H1 (cell line): ENCODE measurements around the gene CFAP61. TPM values are rescaled to one million over a fixed set of nuclear protein-coding genes. Genes with fewer than 3 reads are reported as not detected.
A peak's percentile ranks its signal among the peaks of the same experiment; 100 is the strongest.

Experiments used
- CTCF ChIA-PET: fragments of 300-600 bp; sonication (Branson Sonifier 250); formaldehyde crosslinking; loops from one replicate; lab custom pipeline; 2021; ENCODE audit not compliant: partially characterized antibody; lab: Charles Lee
- POLR2A ChIA-PET: fragments of 300-600 bp; sonication (Branson Sonifier 250); formaldehyde crosslinking; loops from one replicate; lab custom pipeline; 2021; ENCODE audit warnings: inconsistent platforms; ENCODE audit not compliant: partially characterized antibody; lab: Charles Lee
- DNase-seq, 2 experiments: peaks; one replicate each; pipeline versions ENCODE4 v3.0.0 to v3.0.0-alpha.2; 2010 to 2022; ENCODE audit warnings: low spot score in 2 of 2, low read depth in 1 of 2, mixed read lengths in 1 of 2
- FAIRE-seq: peaks from 2 replicates; lab custom pipeline; 2011; peaks lifted over from hg19 to GRCh38; lab: Jason Lieb, UNC
- H2AFZ ChIP-seq: 2 replicates; pipeline ENCODE4 v1.8.1; 2012; ENCODE audit warnings: low read length, inconsistent platforms
- H2AK5ac ChIP-seq: 2 replicates; pipeline ENCODE4 v1.6.1; 2013; ENCODE audit warnings: low read depth, low read length
- H2BK120ac ChIP-seq: replicated peaks from 2 replicates; pipeline ENCODE3; 2013; ENCODE audit warnings: low read depth, low read length, inconsistent platforms
- H2BK12ac ChIP-seq: 2 replicates; pipeline ENCODE4 v1.6.1; 2013; ENCODE audit warnings: low read depth, low read length
- H2BK15ac ChIP-seq: 2 replicates; pipeline ENCODE4 v1.6.1; 2013; ENCODE audit warnings: low read length
- H2BK20ac ChIP-seq: 2 replicates; pipeline ENCODE4 v1.6.1; 2013; ENCODE audit warnings: low read length
- H2BK5ac ChIP-seq: 2 replicates; pipeline ENCODE4 v1.6.1; 2013; ENCODE audit warnings: low read depth, low read length
- H3K14ac ChIP-seq: 2 replicates; pipeline ENCODE4 v1.6.1; 2013; ENCODE audit warnings: inconsistent platforms; ENCODE audit not compliant: insufficient read length
- H3K18ac ChIP-seq: 2 replicates; pipeline ENCODE4 v1.6.1; 2013; ENCODE audit warnings: low read length; ENCODE audit errors: extremely low read depth
- H3K23ac ChIP-seq: 2 replicates; pipeline ENCODE4 v1.6.1; 2013; ENCODE audit warnings: inconsistent platforms; ENCODE audit not compliant: insufficient read length
- H3K23me2 ChIP-seq: 2 replicates; pipeline ENCODE4 v1.6.1; 2013; ENCODE audit warnings: low read depth, low read length
- H3K27ac ChIP-seq: 2 replicates; pipeline ENCODE4 v1.6.1; 2011; ENCODE audit warnings: low read depth, low read length, inconsistent platforms
- H3K27me3 ChIP-seq, 4 experiments: replicated peaks in 1 of 4; 1 replicate in 1 of 4; 2 replicates in 3 of 4; pipeline versions ENCODE4 v1.6.1 to v1.8.1; 2011 to 2013; ENCODE audit warnings: low read length in 3 of 4, mild to moderate bottlenecking in 3 of 4, inconsistent platforms in 2 of 4, mixed read lengths in 2 of 4, moderate library complexity in 1 of 4; ENCODE audit not compliant: control insufficient read depth in 3 of 4, insufficient read depth in 3 of 4; ENCODE audit errors: extremely low read depth in 1 of 4
- H3K36me3 ChIP-seq, 4 experiments: 2 replicates each; pipeline versions ENCODE4 v1.6.1 to v1.8.1; 2011 to 2013; ENCODE audit warnings: mild to moderate bottlenecking in 4 of 4, low read length in 3 of 4, moderate library complexity in 2 of 4, control low read depth in 1 of 4, inconsistent platforms in 1 of 4; ENCODE audit not compliant: insufficient read depth in 4 of 4, control insufficient read depth in 2 of 4
- H3K4ac ChIP-seq: replicated peaks from 2 replicates; pipeline ENCODE3; 2013; ENCODE audit warnings: low read length, low read depth, mixed read lengths, inconsistent platforms; ENCODE audit not compliant: insufficient read length
- H3K4me1 ChIP-seq, 4 experiments: replicated peaks in 1 of 4; 1 replicate in 1 of 4; 2 replicates in 3 of 4; pipeline versions ENCODE4 v1.6.1 to v1.8.1; 2011 to 2013; ENCODE audit warnings: low read length in 3 of 4, inconsistent platforms in 2 of 4, mixed read lengths in 1 of 4; ENCODE audit not compliant: insufficient read depth in 4 of 4, control insufficient read depth in 3 of 4
- H3K4me2 ChIP-seq, 2 experiments: 2 replicates each; pipeline versions ENCODE4 v1.6.1 to v1.8.1; 2011 to 2013; ENCODE audit warnings: low read depth in 2 of 2, low read length in 2 of 2, control low read depth in 1 of 2, inconsistent platforms in 1 of 2, mild to moderate bottlenecking in 1 of 2; ENCODE audit not compliant: insufficient read depth in 1 of 2
- H3K4me3 ChIP-seq, 4 experiments: fragments of 200-600, 300-600 bp in 1 of 4; sonication (generic), shearing (Covaris generic), sonication (Bioruptor Twin) in 1 of 4; 2 replicates each; pipeline versions ENCODE4 v1.5.1 to v1.8.1; 2011 to 2016; ENCODE audit warnings: low read length in 4 of 4, low read depth in 3 of 4, control low read depth in 2 of 4, inconsistent platforms in 2 of 4, mild to moderate bottlenecking in 2 of 4, mixed read lengths in 1 of 4, moderate library complexity in 1 of 4; ENCODE audit not compliant: insufficient read depth in 2 of 4; ENCODE audit errors: extremely low read depth in 1 of 4
- H3K56ac ChIP-seq: replicated peaks from 2 replicates; pipeline ENCODE3; 2013; ENCODE audit warnings: low read depth, mild to moderate bottlenecking, mixed read lengths, low read length, inconsistent platforms; ENCODE audit not compliant: insufficient read length
- H3K79me1 ChIP-seq: 2 replicates; pipeline ENCODE4 v1.6.1; 2013; ENCODE audit warnings: low read depth, low read length, control low read depth
- H3K79me2 ChIP-seq, 2 experiments: 2 replicates each; pipeline versions ENCODE4 v1.6.1 to v1.8.1; 2012 to 2013; ENCODE audit warnings: low read length in 2 of 2, mild to moderate bottlenecking in 2 of 2, inconsistent platforms in 1 of 2; ENCODE audit not compliant: insufficient read depth in 2 of 2, control insufficient read depth in 1 of 2
- H3K9ac ChIP-seq, 4 experiments: replicated peaks in 1 of 4; 1 replicate in 1 of 4; 2 replicates in 3 of 4; pipeline versions ENCODE4 v1.6.1 to v1.8.1; 2011 to 2013; ENCODE audit warnings: low read depth in 3 of 4, low read length in 3 of 4, control low read depth in 2 of 4, mild to moderate bottlenecking in 2 of 4, moderate library complexity in 2 of 4, inconsistent platforms in 1 of 4; ENCODE audit errors: extremely low read depth in 1 of 4
- H3K9me3 ChIP-seq, 2 experiments: 2 replicates each; pipeline versions ENCODE4 v1.6.1 to v1.8.1; 2012 to 2013; ENCODE audit warnings: mild to moderate bottlenecking in 2 of 2, moderate library complexity in 2 of 2, control low read depth in 1 of 2, inconsistent platforms in 1 of 2, low read depth in 1 of 2, low read length in 1 of 2, mixed read lengths in 1 of 2; ENCODE audit not compliant: insufficient read depth in 2 of 2
- H4K20me1 ChIP-seq, 2 experiments: replicated peaks in 1 of 2; 2 replicates each; pipeline versions ENCODE3 to v1.8.1; 2011 to 2013; ENCODE audit warnings: inconsistent platforms in 2 of 2, low read length in 2 of 2, mild to moderate bottlenecking in 1 of 2; ENCODE audit not compliant: insufficient read depth in 2 of 2, control insufficient read depth in 1 of 2
- H4K5ac ChIP-seq: 2 replicates; pipeline ENCODE4 v1.6.1; 2013; ENCODE audit warnings: low read length, low read depth, mixed read lengths, inconsistent platforms; ENCODE audit not compliant: insufficient read length
- H4K8ac ChIP-seq: 2 replicates; pipeline ENCODE4 v1.8.0; 2013; ENCODE audit warnings: mild to moderate bottlenecking, moderate library complexity, low read length, inconsistent platforms; ENCODE audit not compliant: insufficient read depth; ENCODE audit errors: extremely low read depth
- H4K91ac ChIP-seq: replicated peaks from 2 replicates; pipeline ENCODE3; 2013; ENCODE audit warnings: low read length, mixed read lengths, inconsistent platforms; ENCODE audit not compliant: insufficient read length
- EZH2 ChIP-seq: fragments of 200-600 bp; sonication (generic); IDR thresholded peaks from 2 replicates; pipeline ENCODE4 v1.7.1; 2012; ENCODE audit warnings: low read depth, mild to moderate bottlenecking, moderate library complexity, low read length, inconsistent platforms; ENCODE audit not compliant: severe bottlenecking
- GTF2F1 ChIP-seq: IDR thresholded peaks from 2 replicates; pipeline ENCODE4 v1.6.1; 2012; ENCODE audit warnings: low read depth, low read length, improper control_type of control experiment, borderline replicate concordance
- ZNF274 ChIP-seq: IDR thresholded peaks from 2 replicates; pipeline ENCODE4 v1.7.0; 2012; ENCODE audit warnings: low read length, borderline replicate concordance; ENCODE audit errors: extremely low read depth
- WGBS, 2 experiments: shearing (Covaris generic) in 1 of 2; methylation state at CpG; one replicate each; pipeline versions ENCODE4 v1.1.6 to v1.1.7; 2013 to 2015; ENCODE audit warnings: low lambda C conversion rate in 2 of 2, mixed read lengths in 2 of 2, inconsistent platforms in 1 of 2, low coverage in 1 of 2, missing lambda C conversion rate in 1 of 2; ENCODE audit not compliant: insufficient replicate concordance in 2 of 2, insufficient coverage in 1 of 2, insufficient read length in 1 of 2; ENCODE audit errors: extremely low coverage in 1 of 2, missing lambda C conversion rate in 1 of 2; 5-methylcytosine and 5-hydroxymethylcytosine counted together
- polyA plus RNA-seq, 7 experiments: library from polyadenylated mRNA; depleted of rRNA in 3 of 7; stranded (reverse) in 5 of 7; unstranded in 2 of 7; fragments of >200 nt in 5 of 7; fragments of 200-250 nt in 2 of 7; gene quantifications; 1 replicate in 5 of 7; 2 replicates in 1 of 7; 4 replicates in 1 of 7; pipeline versions ENCODE4 v1.2.1 to v1.2.3, GENCODE V29; 2011 to 2013; ENCODE audit warnings: missing spikeins in 2 of 7, mixed read lengths in 2 of 7
- total RNA-seq: library from RNA; stranded (reverse); fragmentation: NEBNext Ultra II Directional; extraction: Animal tissue kit (Norgen Biotek cat#: 25700); gene quantifications from 2 replicates; pipeline ENCODE4 v1.2.1, GENCODE V29; 2021
- TF ChIP-seq, protein P1 (sequence below): IDR thresholded peaks from 2 replicates; pipeline ENCODE4 v1.6.1; 2011; ENCODE audit warnings: low read depth, mild to moderate bottlenecking, low read length; ENCODE audit not compliant: insufficient read depth

The CFAP61 gene
- total and polyA plus RNA-seq, 2 of the 8 experiments (the other 6 are each of a cell fraction or from before 2014, with no cell fraction given): 0.29 to 0.61 TPM

DNA sequence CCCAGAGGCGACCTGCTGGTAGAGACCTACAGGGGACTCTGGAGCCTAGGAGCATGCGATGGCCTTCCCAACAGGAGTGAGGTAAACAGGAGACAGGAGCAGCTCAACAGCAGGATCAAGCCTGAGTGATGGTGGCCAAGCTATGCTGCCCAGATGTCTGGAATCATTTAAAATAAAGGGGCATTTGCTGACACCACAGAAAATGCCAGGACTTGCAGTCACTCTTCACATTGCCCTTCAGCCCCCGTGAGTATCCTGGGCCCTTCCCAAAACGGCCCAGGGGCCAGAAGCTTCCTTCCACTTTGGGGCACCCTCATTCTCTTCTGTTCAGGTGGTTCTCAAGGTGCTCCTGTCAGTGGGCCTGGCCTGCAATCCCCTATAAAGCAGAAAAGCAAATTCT, 338.8 kb downstream of the CFAP61 start:
- peak overlapping the region; percentile 81; the same call in 1 of the 2 replicates for H2BK15ac ChIP-seq
- H4K8ac ChIP-seq: no peak overlapping the region
- H3K4me3 ChIP-seq: no peak overlapping the region
- no peaks in the 10 kb centered on the region for H3K23me2 ChIP-seq
- no peak overlapping the region for H3K56ac ChIP-seq
- POLR2A ChIA-PET: interaction anchor here (1.0 kb wide), 1 partner anchor 11 kb away, joined by 3 read pairs; no protein-coding TSS in a partner anchor
- no peak overlapping the region for H2BK20ac ChIP-seq
- no peaks in the 10 kb centered on the region for H3K9me3 ChIP-seq
- H3K23ac ChIP-seq: no peak overlapping the region
- peaks cover 0 to 2% of the 10 kb centered on the region in 2 experiments for H4K20me1 ChIP-seq
- H3K4ac ChIP-seq: no peak overlapping the region
- DNase-seq (no peak), FAIRE-seq (no peak)
- CTCF ChIA-PET: interaction anchor here (0.6 to 2.7 kb wide), 5 partner anchors 9 to 578 kb away, joined by 3 to 17 read pairs (median 3); no protein-coding TSS in a partner anchor
- no peaks in the 10 kb centered on the region for H3K27me3 ChIP-seq
- H3K79me1 ChIP-seq: no peaks in the 10 kb centered on the region
- H2BK12ac ChIP-seq: no peak overlapping the region
- H3K18ac ChIP-seq: no peak overlapping the region
- no peak overlapping the region for H2BK5ac ChIP-seq
- H3K27ac ChIP-seq: no peak overlapping the region
- no peak overlapping the region for H2AK5ac ChIP-seq
- peaks cover 0 to 11% (median 8%) of the 10 kb centered on the region in 4 experiments; a peak in 6 of 7 replicates for H3K4me1 ChIP-seq
- H3K4me2 ChIP-seq: no peak overlapping the region
- no peak overlapping the region for H3K14ac ChIP-seq
- TF ChIP-seq, protein P1, sequence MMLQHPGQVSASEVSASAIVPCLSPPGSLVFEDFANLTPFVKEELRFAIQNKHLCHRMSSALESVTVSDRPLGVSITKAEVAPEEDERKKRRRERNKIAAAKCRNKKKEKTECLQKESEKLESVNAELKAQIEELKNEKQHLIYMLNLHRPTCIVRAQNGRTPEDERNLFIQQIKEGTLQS: no peak
- TF ChIP-seq ZNF274 (no peak), EZH2 (no peak), GTF2F1 (no peak)
- H4K91ac ChIP-seq: no peak overlapping the region
- H4K5ac ChIP-seq: no peak overlapping the region
- H3K79me2 ChIP-seq: no peaks in the 10 kb centered on the region
- H2BK120ac ChIP-seq: no peak overlapping the region
- WGBS, 2 experiments: 90% methylated on average over 4 of the region's 4 CpGs; no CpG with 5 or more reads in 1 of the 2 experiments
- no peak overlapping the region for H3K9ac ChIP-seq
- H3K36me3 ChIP-seq: no peaks in the 10 kb centered on the region
- no peak overlapping the region for H2AFZ ChIP-seq
